ENCODE results near the gene AGAP1. TPM values are rescaled to one million over a fixed set of nuclear protein-coding genes. Genes with fewer than 3 reads are reported as not detected.

Gene AGAP1
- polyA plus RNA-seq, 2 of the 4 experiments (the other 2 are of a cell fraction) = 20.2 to 21.9 TPM

DNA sequence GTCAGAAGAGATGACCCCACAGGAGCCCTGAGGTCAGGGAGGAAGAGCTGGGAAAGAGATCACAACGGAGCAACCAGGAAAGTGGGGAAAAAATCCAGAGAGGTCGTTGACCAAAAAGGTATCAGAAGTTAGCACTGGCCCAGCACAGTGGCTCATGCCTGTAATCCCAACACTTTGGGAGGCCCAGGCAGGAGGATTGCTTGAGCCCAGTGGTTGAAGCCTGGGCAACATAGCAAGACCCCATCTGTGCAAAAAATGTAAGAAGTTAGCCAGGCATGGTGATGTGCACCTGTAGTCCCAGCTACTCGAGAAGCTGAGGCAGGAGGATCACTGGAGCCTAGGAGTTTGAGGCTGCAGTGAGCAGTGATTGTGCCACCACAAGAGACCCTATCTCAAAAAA, 552.9 kb downstream of the AGAP1 start:
- Histone ChIP-seq H3K27ac (no peak overlapping the region), H3K9me3 (no peaks in the 10 kb centered on the region), H3K4me3 (no peak overlapping the region), H3K4me1 (peaks cover 11% of the 10 kb centered on the region; the same call in 1 of the 3 replicates), H3K4me2 (no peak overlapping the region)
- WGBS (ENCODE audit: missing lambda C conversion rate) = 95% methylated on average over 3 of the region's 3 CpGs
- ATAC-seq (no peak), FAIRE-seq (no peak), DNase-seq (ENCODE audit: low read depth in 1 of 2, low spot score in 1 of 2) (no peak)
- POLR2A ChIA-PET = no interaction called here
- CTCF ChIA-PET = interaction anchor here (0.6 to 1.0 kb wide), 2 partner anchors 134 to 1270 kb away, joined by 3 to 4 read pairs; no protein-coding TSS in a partner anchor
- no peak for TF ChIP-seq HOXB5 (CRISPR knock-in tag; IDR thresholded peaks at IDR 0.05)
- no peak for TF ChIP-seq FOSL2 (IDR thresholded peaks at IDR 0.05)
- no peak for TF ChIP-seq FOSL2 (CRISPR knock-in tag; IDR thresholded peaks at IDR 0.05)
- TF ChIP-seq, protein P1, sequence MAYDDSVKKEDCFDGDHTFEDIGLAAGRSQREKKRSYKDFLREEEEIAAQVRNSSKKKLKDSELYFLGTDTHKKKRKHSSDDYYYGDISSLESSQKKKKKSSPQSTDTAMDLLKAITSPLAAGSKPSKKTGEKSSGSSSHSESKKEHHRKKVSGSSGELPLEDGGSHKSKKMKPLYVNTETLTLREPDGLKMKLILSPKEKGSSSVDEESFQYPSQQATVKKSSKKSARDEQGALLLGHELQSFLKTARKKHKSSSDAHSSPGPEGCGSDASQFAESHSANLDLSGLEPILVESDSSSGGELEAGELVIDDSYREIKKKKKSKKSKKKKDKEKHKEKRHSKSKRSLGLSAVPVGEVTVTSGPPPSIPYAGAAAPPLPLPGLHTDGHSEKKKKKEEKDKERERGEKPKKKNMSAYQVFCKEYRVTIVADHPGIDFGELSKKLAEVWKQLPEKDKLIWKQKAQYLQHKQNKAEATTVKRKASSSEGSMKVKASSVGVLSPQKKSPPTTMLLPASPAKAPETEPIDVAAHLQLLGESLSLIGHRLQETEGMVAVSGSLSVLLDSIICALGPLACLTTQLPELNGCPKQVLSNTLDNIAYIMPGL (CRISPR knock-in tag; IDR thresholded peaks at IDR 0.05; ENCODE audit: borderline replicate concordance) = no peak
- no peak for TF ChIP-seq NFE2L2 (conservative IDR thresholded peaks at IDR 0.05; ENCODE audit: low read length)
- TF ChIP-seq, protein P2, sequence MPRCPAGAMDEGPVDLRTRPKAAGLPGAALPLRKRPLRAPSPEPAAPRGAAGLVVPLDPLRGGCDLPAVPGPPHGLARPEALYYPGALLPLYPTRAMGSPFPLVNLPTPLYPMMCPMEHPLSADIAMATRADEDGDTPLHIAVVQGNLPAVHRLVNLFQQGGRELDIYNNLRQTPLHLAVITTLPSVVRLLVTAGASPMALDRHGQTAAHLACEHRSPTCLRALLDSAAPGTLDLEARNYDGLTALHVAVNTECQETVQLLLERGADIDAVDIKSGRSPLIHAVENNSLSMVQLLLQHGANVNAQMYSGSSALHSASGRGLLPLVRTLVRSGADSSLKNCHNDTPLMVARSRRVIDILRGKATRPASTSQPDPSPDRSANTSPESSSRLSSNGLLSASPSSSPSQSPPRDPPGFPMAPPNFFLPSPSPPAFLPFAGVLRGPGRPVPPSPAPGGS (IDR thresholded peaks at IDR 0.05) = no peak
- TF ChIP-seq JUN (IDR thresholded peaks at IDR 0.05) = no peak
- no peak for TF ChIP-seq FOXS1 (CRISPR knock-in tag; IDR thresholded peaks at IDR 0.05)
- no peak for TF ChIP-seq RAD21 (conservative IDR thresholded peaks at IDR 0.05 in 1 of 2, IDR thresholded peaks at IDR 0.05 in 1 of 2)
- TF ChIP-seq, protein P3, sequence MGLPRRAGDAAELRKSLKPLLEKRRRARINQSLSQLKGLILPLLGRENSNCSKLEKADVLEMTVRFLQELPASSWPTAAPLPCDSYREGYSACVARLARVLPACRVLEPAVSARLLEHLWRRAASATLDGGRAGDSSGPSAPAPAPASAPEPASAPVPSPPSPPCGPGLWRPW (IDR thresholded peaks at IDR 0.05) = no peak
- no peak for TF ChIP-seq EHF (CRISPR knock-in tag; IDR thresholded peaks at IDR 0.05)
- TF ChIP-seq KDM5A (IDR thresholded peaks at IDR 0.05) = no peak
- TF ChIP-seq MAZ (IDR thresholded peaks at IDR 0.05; ENCODE audit: borderline replicate concordance, low read depth, low read length) = no peak
- TF ChIP-seq BHLHE40 (IDR thresholded peaks at IDR 0.05; ENCODE audit: low read depth, low read length) = no peak
- no peak for TF ChIP-seq NR3C1 (IDR thresholded peaks at IDR 0.05)
- no peak for TF ChIP-seq EHMT2 (IDR thresholded peaks at IDR 0.05; ENCODE audit: low read depth)
- no peak for TF ChIP-seq TP53 (CRISPR knock-in tag; IDR thresholded peaks at IDR 0.05)
- TF ChIP-seq ZSCAN20 (CRISPR knock-in tag; IDR thresholded peaks at IDR 0.05) = no peak
- TF ChIP-seq, protein P4, sequence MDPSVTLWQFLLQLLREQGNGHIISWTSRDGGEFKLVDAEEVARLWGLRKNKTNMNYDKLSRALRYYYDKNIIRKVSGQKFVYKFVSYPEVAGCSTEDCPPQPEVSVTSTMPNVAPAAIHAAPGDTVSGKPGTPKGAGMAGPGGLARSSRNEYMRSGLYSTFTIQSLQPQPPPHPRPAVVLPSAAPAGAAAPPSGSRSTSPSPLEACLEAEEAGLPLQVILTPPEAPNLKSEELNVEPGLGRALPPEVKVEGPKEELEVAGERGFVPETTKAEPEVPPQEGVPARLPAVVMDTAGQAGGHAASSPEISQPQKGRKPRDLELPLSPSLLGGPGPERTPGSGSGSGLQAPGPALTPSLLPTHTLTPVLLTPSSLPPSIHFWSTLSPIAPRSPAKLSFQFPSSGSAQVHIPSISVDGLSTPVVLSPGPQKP (IDR thresholded peaks at IDR 0.05; ENCODE audit: low read depth, low read length) = no peak
- no peak for TF ChIP-seq HOXB13 (CRISPR knock-in tag; IDR thresholded peaks at IDR 0.05; ENCODE audit: low read depth)
- no peak for TF ChIP-seq RFX5 (IDR thresholded peaks at IDR 0.05)

DNA sequence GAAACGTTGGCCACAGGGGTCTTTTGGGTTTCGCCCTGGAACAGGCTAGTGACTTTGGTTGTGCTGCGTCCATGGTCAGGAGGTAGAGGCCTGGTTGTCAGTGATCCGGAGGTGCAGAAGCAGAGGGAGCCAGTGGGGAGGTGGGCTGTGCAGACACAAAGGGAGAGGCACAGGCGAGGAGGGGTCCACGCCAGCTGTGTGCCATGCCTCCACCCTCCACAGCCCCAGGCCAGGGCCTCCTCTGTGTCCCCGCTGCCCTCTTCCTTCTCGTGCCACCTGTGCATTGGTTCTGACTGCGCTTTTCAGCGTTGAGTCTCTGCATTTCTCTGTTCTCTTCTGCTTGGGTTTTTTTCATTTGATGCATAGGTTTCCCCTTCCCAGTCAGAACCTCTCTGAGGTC, 553.3 kb downstream of the AGAP1 start:
- Histone ChIP-seq H3K27ac (no peak overlapping the region), H3K4me2 (no peak overlapping the region), H3K9me3 (no peaks in the 10 kb centered on the region), H3K4me3 (no peak overlapping the region), H3K4me1 (peaks cover 11% of the 10 kb centered on the region; the same call in 1 of the 3 replicates)
- ATAC-seq = no peak; a peak in 1 of 6 replicates
- ChIA-PET CTCF (interaction anchor here (1.0 to 1.2 kb wide), 2 partner anchors 28 to 133 kb away, joined by 3 to 4 read pairs; no protein-coding TSS in a partner anchor), POLR2A (no interaction called here)
- WGBS (ENCODE audit: missing lambda C conversion rate) = 82% methylated on average over 10 of the region's 10 CpGs
- TF ChIP-seq POLR2AphosphoS2 (conservative IDR thresholded peaks at IDR 0.05; ENCODE audit: low read length) (no peak), HDAC2 (IDR thresholded peaks at IDR 0.05) (no peak), SREBF2 (IDR thresholded peaks at IDR 0.05) (no peak), TFCP2L1 (CRISPR knock-in tag; IDR thresholded peaks at IDR 0.05) (no peak), BHLHE40 (IDR thresholded peaks at IDR 0.05; ENCODE audit: low read depth, low read length) (no peak), MAFK (IDR thresholded peaks at IDR 0.05; ENCODE audit: partially characterized antibody) (no peak), RCOR1 (IDR thresholded peaks at IDR 0.05; ENCODE audit: low read depth, low read length) (no peak), ZNF302 (CRISPR knock-in tag; IDR thresholded peaks at IDR 0.05) (no peak), POLR2A (IDR thresholded peaks at IDR 0.05; ENCODE audit: low read length) (no peak), MYC (IDR thresholded peaks at IDR 0.05; ENCODE audit: borderline replicate concordance, low read length) (no peak), RFX5 (IDR thresholded peaks at IDR 0.05) (no peak), EHF (CRISPR knock-in tag; IDR thresholded peaks at IDR 0.05) (no peak), FOSB (CRISPR knock-in tag; IDR thresholded peaks at IDR 0.05) (no peak), TP53 (CRISPR knock-in tag; IDR thresholded peaks at IDR 0.05) (no peak)
- TF ChIP-seq, protein P5, sequence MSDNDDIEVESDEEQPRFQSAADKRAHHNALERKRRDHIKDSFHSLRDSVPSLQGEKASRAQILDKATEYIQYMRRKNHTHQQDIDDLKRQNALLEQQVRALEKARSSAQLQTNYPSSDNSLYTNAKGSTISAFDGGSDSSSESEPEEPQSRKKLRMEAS (IDR thresholded peaks at IDR 0.05) = no peak
- TF ChIP-seq, protein P2 (IDR thresholded peaks at IDR 0.05) = no peak
- no peak for FAIRE-seq
- no peak for DNase-seq (ENCODE audit: low read depth in 1 of 2, low spot score in 1 of 2)

All from A549 (cell line).